ENCODE results near the gene ADGRV1.

Gene ADGRV1

DNA sequence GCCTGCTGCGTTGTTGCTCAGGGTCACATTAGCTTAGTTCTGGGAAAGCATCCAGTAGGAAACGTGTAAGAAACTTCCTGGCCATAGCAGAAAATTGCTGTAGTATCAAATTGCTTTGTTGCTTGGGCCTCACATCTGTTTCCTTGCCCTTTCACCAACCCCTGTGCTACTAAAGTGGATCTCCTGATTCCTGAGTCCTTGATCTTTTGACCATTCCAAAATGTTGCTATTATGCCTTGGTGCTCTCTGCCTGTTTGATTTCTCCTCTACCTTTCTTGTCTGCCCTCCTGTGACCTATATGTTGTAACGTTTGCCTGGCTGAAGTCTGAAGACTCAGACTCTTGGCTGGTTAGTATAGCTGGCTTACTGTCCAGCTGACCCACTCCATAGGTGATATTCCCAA, 350.5 kb downstream of the ADGRV1 start:
- peak in 1 of 2 donors; percentile 4 for DNase-seq
- Histone ChIP-seq H3K27me3 (ENCODE audit: insufficient read depth, low read length) (no peaks in the 10 kb centered on the region), H3K23ac (ENCODE audit: low read length) (no peak overlapping the region), H3K4me3 (ENCODE audit: low read depth, low read length) (no peak overlapping the region), H2BK12ac (ENCODE audit: low read length) (no peak overlapping the region), H3K14ac (ENCODE audit: low read length) (no peak overlapping the region), H3K4me2 (ENCODE audit: low read length) (no peak overlapping the region), H2AK5ac (ENCODE audit: low read length) (no peak overlapping the region), H2BK5ac (ENCODE audit: low read depth, low read length, poor library complexity) (no peak overlapping the region), H3K79me2 (ENCODE audit: control insufficient read depth, insufficient read depth, low read length, poor library complexity) (no peaks in the 10 kb centered on the region), H4K12ac (ENCODE audit: low read depth, low read length) (no peak overlapping the region), H2AFZ (ENCODE audit: insufficient read depth, low read length, poor library complexity) (no peak overlapping the region), H3K27ac (ENCODE audit: low read depth, low read length) (no peak overlapping the region), H4K91ac (ENCODE audit: low read depth, low read length) (no peak overlapping the region), H3K79me1 (ENCODE audit: low read length) (no peaks in the 10 kb centered on the region), H3K9ac (ENCODE audit: low read length) (no peak overlapping the region), H3K18ac (ENCODE audit: low read length) (no peak overlapping the region), H4K8ac (ENCODE audit: low read depth, low read length) (no peak overlapping the region), H3K4me1 (ENCODE audit: control insufficient read depth in 1 of 2, insufficient read depth in 2 of 2, low read length in 2 of 2) (peaks cover 0 to 6% of the 10 kb centered on the region in 2 experiments), H3K36me3 (ENCODE audit: control insufficient read depth in 1 of 2, insufficient read depth in 2 of 2, low read length in 2 of 2) (no peaks in the 10 kb centered on the region), H3K9me3 (ENCODE audit: insufficient read depth, low read depth, low read length) (no peaks in the 10 kb centered on the region), H2BK120ac (ENCODE audit: insufficient read depth, low read length, poor library complexity) (no peak overlapping the region), H3K4ac (ENCODE audit: low read depth, low read length) (no peak overlapping the region)
- WGBS (ENCODE audit: extremely low coverage, insufficient coverage, insufficient read length): no CpG with 5 or more reads among the region's 3 CpGs

GRCh38 chr5:90909940-90910339, 351.3 kb downstream of the ADGRV1 start:
- WGBS (ENCODE audit: extremely low coverage, insufficient coverage, insufficient read length): no CpG with 5 or more reads among the region's 6 CpGs
- Histone ChIP-seq H2AK5ac (ENCODE audit: low read length) (no peak overlapping the region), H4K8ac (ENCODE audit: low read depth, low read length) (no peak overlapping the region), H4K91ac (ENCODE audit: low read depth, low read length) (no peak overlapping the region), H2BK120ac (ENCODE audit: insufficient read depth, low read length, poor library complexity) (no peak overlapping the region), H4K12ac (ENCODE audit: low read depth, low read length) (no peak overlapping the region), H3K36me3 (ENCODE audit: control insufficient read depth in 1 of 2, insufficient read depth in 2 of 2, low read length in 2 of 2) (no peaks in the 10 kb centered on the region), H2BK5ac (ENCODE audit: low read depth, low read length, poor library complexity) (no peak overlapping the region), H2BK12ac (ENCODE audit: low read length) (no peak overlapping the region), H3K79me2 (ENCODE audit: control insufficient read depth, insufficient read depth, low read length, poor library complexity) (no peaks in the 10 kb centered on the region), H3K4me2 (ENCODE audit: low read length) (no peak overlapping the region), H3K9ac (ENCODE audit: low read length) (no peak overlapping the region), H3K9me3 (ENCODE audit: insufficient read depth, low read depth, low read length) (no peaks in the 10 kb centered on the region), H3K14ac (ENCODE audit: low read length) (no peak overlapping the region), H3K4ac (ENCODE audit: low read depth, low read length) (no peak overlapping the region), H3K23ac (ENCODE audit: low read length) (no peak overlapping the region), H3K79me1 (ENCODE audit: low read length) (no peaks in the 10 kb centered on the region), H3K27ac (ENCODE audit: low read depth, low read length) (no peak overlapping the region), H3K18ac (ENCODE audit: low read length) (no peak overlapping the region), H2AFZ (ENCODE audit: insufficient read depth, low read length, poor library complexity) (no peak overlapping the region), H3K4me1 (ENCODE audit: control insufficient read depth in 1 of 2, insufficient read depth in 2 of 2, low read length in 2 of 2) (peaks cover 0 to 6% of the 10 kb centered on the region in 2 experiments), H3K4me3 (ENCODE audit: low read depth, low read length) (no peak overlapping the region), H3K27me3 (ENCODE audit: insufficient read depth, low read length) (no peaks in the 10 kb centered on the region)
- DNase-seq: peak; percentile 80 to 97

- Histone ChIP-seq H2AK5ac (ENCODE audit: low read length) (no peak overlapping the region), H3K4me3 (ENCODE audit: low read depth, low read length) (no peak overlapping the region), H3K79me2 (ENCODE audit: control insufficient read depth, insufficient read depth, low read length, poor library complexity) (no peaks in the 10 kb centered on the region), H4K91ac (ENCODE audit: low read depth, low read length) (no peak overlapping the region), H4K8ac (ENCODE audit: low read depth, low read length) (no peak overlapping the region), H3K9ac (ENCODE audit: low read length) (no peak overlapping the region), H3K14ac (ENCODE audit: low read length) (no peak overlapping the region), H3K27ac (ENCODE audit: low read depth, low read length) (no peak overlapping the region), H3K23ac (ENCODE audit: low read length) (no peak overlapping the region), H2BK120ac (ENCODE audit: insufficient read depth, low read length, poor library complexity) (no peak overlapping the region), H3K27me3 (ENCODE audit: insufficient read depth, low read length) (no peaks in the 10 kb centered on the region), H3K79me1 (ENCODE audit: low read length) (no peaks in the 10 kb centered on the region), H4K12ac (ENCODE audit: low read depth, low read length) (no peak overlapping the region), H2BK5ac (ENCODE audit: low read depth, low read length, poor library complexity) (no peak overlapping the region), H3K4ac (ENCODE audit: low read depth, low read length) (no peak overlapping the region), H3K18ac (ENCODE audit: low read length) (no peak overlapping the region), H2BK12ac (ENCODE audit: low read length) (no peak overlapping the region), H3K36me3 (ENCODE audit: control insufficient read depth in 1 of 2, insufficient read depth in 2 of 2, low read length in 2 of 2) (no peaks in the 10 kb centered on the region), H2AFZ (ENCODE audit: insufficient read depth, low read length, poor library complexity) (no peak overlapping the region), H3K4me2 (ENCODE audit: low read length) (no peak overlapping the region), H3K4me1 (ENCODE audit: control insufficient read depth in 1 of 2, insufficient read depth in 2 of 2, low read length in 2 of 2) (peaks cover 0 to 6% of the 10 kb centered on the region in 2 experiments), H3K9me3 (ENCODE audit: insufficient read depth, low read depth, low read length) (no peaks in the 10 kb centered on the region)
- no CpG with 5 or more reads among the region's 1 CpG for WGBS (ENCODE audit: extremely low coverage, insufficient coverage, insufficient read length)
- no peak for DNase-seq
Measured at GRCh38 chr5:90911169-90911568, 352.6 kb downstream of the ADGRV1 start.

DNA sequence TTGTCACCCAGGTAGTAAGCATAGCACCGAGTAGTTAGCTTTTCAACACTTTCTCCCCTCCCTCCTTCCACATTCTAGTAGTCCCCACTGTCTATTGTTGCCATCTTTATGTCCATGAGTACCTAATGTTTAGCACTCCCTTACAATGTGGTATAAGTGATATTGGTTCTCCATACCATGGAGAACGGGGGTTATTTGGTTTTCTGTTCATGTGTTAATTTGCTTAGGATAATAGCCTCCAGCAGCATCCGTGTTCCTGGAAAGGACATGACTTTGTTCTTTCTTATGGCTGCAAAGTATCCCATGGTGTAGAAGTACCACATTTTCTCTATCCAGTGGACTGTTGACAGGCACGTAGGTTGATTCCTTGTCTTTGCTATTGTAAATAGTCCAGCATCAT, 353.9 kb downstream of the ADGRV1 start:
- Histone ChIP-seq H3K27ac (ENCODE audit: low read depth, low read length) (no peak overlapping the region), H2BK5ac (ENCODE audit: low read depth, low read length, poor library complexity) (no peak overlapping the region), H3K27me3 (ENCODE audit: insufficient read depth, low read length) (no peaks in the 10 kb centered on the region), H3K4me3 (ENCODE audit: low read depth, low read length) (no peak overlapping the region), H3K4ac (ENCODE audit: low read depth, low read length) (no peak overlapping the region), H2BK120ac (ENCODE audit: insufficient read depth, low read length, poor library complexity) (no peak overlapping the region), H3K18ac (ENCODE audit: low read length) (no peak overlapping the region), H2BK12ac (ENCODE audit: low read length) (no peak overlapping the region), H2AK5ac (ENCODE audit: low read length) (no peak overlapping the region), H3K36me3 (ENCODE audit: control insufficient read depth in 1 of 2, insufficient read depth in 2 of 2, low read length in 2 of 2) (no peaks in the 10 kb centered on the region), H3K9ac (ENCODE audit: low read length) (no peak overlapping the region), H3K79me2 (ENCODE audit: control insufficient read depth, insufficient read depth, low read length, poor library complexity) (no peaks in the 10 kb centered on the region), H3K4me1 (ENCODE audit: control insufficient read depth in 1 of 2, insufficient read depth in 2 of 2, low read length in 2 of 2) (peaks cover 0 to 6% of the 10 kb centered on the region in 2 experiments), H4K91ac (ENCODE audit: low read depth, low read length) (no peak overlapping the region), H4K8ac (ENCODE audit: low read depth, low read length) (no peak overlapping the region), H2AFZ (ENCODE audit: insufficient read depth, low read length, poor library complexity) (no peak overlapping the region), H4K12ac (ENCODE audit: low read depth, low read length) (no peak overlapping the region), H3K79me1 (ENCODE audit: low read length) (no peaks in the 10 kb centered on the region), H3K9me3 (ENCODE audit: insufficient read depth, low read depth, low read length) (no peaks in the 10 kb centered on the region), H3K14ac (ENCODE audit: low read length) (no peak overlapping the region), H3K23ac (ENCODE audit: low read length) (no peak overlapping the region), H3K4me2 (ENCODE audit: low read length) (no peak overlapping the region)
- DNase-seq: no peak
- no CpG with 5 or more reads among the region's 4 CpGs for WGBS (ENCODE audit: extremely low coverage, insufficient coverage, insufficient read length)

Measured in trophoblast cell (in vitro differentiated cells and primary cell).